Activated CD4-positive, alpha-beta T cell treated with anti-CD3 and anti-CD28 coated beads, Interleukin-10, Interleukin-2, amounts not matched to agents 100 ng/mL and 50 ng/mL, durations not matched to agents 16 hours and 8 hours (primary cell): ENCODE results near the gene MT1HL1.
A peak's percentile ranks its signal among the peaks of the same experiment; 100 is the strongest.
"Not testable (repeated sequence)": the region's sequence is repeated elsewhere in the genome, so short reads cannot be mapped to it uniquely, and the experiment has no call there.

Experiments used
- DNase-seq: peaks from one replicate; pipeline ENCODE4 v3.0.0-alpha.2; 2020

MT1HL1 gene

DNA sequence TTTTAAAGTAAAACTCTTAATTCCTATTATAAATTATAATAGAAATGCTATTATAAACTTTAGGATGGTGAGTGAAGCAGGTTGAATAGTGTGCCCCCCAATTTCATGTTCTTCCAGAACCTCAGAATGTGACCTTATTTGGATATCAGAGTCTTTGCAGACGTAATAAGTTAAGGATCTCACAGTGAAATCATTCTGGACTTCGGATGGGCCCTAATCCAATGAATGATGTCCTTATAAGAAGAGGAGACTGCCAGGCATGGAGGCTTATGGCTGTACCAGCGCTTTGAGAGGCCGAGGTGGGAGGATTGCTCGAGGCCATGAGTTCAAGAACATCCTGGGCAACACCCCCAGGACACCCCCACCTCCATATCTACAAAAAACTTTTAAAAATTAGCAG lies 9.4 kb upstream of the MT1HL1 start:
- DNase-seq = no peak

DNA sequence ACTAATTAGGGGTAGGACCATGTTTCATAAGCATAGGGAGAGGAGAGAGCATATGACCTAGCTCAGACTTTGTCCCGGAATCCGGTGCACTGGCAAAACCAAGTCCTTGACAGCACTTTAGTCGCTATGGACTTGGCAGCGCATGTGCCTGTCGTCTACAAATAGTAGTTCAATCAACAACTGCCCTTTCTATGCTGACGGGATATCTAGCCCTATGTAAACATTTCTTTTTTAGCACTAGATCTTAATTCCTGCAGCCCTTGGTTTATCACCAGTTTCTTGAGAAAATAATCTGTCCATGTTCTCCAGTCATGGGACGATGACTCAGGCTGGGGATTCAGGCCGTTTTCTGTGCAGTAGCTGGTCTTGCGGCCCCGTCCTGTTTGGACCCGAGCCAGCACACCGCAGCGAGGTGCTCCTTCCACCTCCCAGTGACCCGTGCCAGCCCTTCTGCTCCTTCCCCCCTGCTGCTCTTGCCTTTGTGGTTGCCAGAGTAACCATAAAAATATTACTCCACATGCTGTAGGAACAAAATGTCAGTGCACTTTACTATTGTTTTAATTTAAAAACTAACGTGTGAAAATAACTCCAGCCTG lies 8.6 kb upstream of the MT1HL1 start:
- no peak for DNase-seq

- DNase-seq = no peak
These were observed 8.1 kb upstream of the MT1HL1 start for GRCh38 chr1:237012361-237012760.

DNA sequence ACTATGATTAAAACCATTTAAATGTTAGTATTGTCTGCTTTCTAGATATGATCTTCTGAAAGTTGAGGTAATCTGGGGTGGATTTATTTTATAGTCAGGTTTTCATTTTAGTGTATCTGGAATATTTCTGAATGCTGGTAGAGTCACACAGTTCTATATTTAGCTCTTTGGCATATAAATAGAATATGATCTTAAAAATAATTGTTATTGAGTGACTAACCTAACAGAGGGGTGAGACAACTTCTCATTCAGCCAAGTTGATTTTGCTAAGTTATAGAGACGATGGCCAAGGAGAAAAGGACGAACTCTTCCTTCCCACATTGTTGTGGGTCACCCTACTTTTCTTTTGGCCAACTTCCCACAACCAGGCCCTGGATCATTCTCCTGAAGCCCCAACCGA lies 7.2 kb upstream of the MT1HL1 start:
- DNase-seq = no peak

GRCh38 chr1:237009611-237010010 lies 5.4 kb upstream of the MT1HL1 start:
- DNase-seq = no peak

GRCh38 chr1:237007147-237007881 lies 3.1 kb upstream of the MT1HL1 start:
- DNase-seq = no peak

DNA sequence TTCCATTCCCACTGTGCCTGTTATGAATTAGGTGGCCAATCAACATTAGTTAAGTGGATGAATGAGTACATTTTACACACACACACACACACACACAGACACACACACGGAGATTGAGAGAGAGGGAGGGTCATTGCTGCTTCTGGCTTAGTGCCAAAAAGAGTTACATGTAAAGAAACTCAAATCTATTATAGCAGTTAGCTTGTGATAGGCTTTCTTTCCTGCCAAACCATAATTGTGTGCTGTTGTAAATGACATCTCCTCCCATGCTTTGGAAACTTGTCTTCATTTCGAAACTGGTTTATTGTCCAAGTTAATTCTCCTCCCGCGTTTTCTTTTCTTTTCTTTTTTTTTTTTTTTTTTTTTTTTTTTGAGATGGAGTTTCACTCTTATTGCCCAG lies 1.4 kb upstream of the MT1HL1 start:
- no peak for DNase-seq

- DNase-seq = no peak
These were observed 725 bp downstream of the MT1HL1 start for GRCh38 chr1:237003516-237003915.

- DNase-seq = no peak
These were observed 4.0 kb downstream of the MT1HL1 start for GRCh38 chr1:237000191-237000590.

GRCh38 chr1:236998546-236998945 lies 5.7 kb downstream of the MT1HL1 start:
- no peak for DNase-seq

GRCh38 chr1:236997882-236998281 lies 6.4 kb downstream of the MT1HL1 start:
- DNase-seq = no peak

DNA sequence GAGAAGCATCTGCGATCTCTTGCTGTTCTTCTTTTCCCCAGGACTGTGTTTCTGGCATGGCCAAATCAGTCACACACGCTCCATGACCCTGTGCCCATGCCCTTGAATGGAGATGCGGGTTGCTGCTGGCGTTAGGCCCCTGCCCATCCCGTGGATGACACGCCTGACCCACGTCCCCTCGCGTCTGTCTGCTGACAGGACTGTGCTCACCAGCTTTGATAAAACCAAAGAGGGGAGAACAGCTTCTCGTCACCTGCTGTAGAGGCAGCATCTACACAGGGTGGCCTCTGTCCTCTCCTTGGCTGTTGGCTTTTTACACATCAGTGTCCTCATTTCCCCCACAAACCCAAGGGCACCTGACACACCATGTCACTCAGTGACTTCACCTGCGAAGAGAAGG lies 6.9 kb downstream of the MT1HL1 start:
- DNase-seq = no peak

DNA sequence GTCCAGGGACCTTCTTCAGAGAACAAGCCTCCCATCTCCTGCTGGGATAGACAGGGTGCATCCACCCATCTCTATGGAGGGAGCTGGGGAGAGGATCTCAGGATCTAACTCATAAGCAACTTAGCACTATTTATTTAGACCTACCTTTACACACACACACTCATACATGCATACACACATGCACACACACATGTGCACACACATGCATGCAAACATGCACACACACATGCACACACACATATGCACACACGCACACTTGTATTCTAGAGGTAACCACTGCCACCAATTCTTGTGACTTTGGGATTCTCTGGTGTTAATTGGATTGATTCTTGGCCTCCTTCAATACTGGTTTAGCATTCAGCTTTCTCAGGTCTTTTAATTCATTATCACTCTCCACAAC lies 9.8 kb downstream of the MT1HL1 start:
- DNase-seq = no peak

DNA sequence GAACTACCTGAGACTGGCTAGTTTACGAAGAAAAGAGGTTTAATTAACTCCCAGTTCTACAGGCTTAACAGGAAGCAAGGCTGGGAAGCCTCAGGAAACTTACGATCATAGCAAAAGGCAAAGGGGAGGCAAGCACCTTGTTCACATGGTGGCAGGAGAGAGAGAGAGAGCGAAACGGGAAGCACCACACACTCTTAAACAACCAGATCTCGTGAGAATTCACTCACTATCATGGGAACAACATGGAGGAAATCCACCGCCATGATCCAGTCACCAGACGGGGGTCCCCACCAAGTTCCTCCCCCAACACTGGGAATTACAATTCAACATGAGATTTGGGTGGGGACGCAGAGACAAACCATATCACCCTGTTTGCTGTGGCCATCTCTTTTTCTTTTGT lies 11.8 kb downstream of the MT1HL1 start:
- no peak for DNase-seq

DNA sequence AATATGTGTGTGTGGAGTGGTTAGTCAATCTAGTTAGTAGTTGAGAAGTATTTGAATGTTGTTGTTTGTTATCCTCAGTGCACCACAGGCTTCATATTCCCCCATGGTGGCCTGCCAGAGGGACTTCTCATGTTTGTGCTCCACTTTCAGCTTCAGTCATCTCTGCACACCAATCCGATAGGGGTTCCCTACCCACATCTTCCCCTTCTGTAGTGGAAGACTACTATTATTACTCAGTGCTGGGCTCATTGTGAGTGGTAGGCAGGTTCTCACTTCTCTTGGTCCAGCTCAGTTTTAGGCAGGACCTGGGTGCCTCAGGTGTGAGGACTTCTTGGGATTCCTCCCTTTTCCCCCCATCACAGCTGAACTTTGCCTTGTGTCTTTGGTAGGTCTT lies 14.2 kb downstream of the MT1HL1 start:
- DNase-seq = peak; percentile 10

GRCh38 chr1:236989290-236990051 lies 14.8 kb downstream of the MT1HL1 start:
- no peak for DNase-seq

- DNase-seq = no peak
These were observed 20.4 kb downstream of the MT1HL1 start for GRCh38 chr1:236983818-236984217.

DNA sequence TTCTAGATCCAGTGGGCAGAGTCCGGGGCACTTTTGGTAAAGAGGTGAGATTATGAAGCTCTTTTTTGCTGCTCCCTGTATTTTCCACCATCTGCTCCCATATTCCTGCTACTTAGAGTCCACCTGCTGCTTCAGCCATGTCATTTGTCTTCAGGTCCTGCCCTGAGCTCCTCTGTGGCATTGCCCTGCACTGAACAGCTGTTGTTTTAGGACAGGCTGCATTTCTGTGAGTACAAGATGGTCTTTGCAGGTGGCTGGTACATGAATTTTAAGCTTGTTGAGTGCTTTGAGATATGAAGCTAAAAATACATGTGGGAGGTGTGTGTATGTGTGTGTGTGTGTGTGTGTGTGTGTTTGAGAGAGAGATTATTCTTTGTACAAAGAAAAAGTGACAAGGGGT lies 21.9 kb downstream of the MT1HL1 start:
- DNase-seq = no peak

DNA sequence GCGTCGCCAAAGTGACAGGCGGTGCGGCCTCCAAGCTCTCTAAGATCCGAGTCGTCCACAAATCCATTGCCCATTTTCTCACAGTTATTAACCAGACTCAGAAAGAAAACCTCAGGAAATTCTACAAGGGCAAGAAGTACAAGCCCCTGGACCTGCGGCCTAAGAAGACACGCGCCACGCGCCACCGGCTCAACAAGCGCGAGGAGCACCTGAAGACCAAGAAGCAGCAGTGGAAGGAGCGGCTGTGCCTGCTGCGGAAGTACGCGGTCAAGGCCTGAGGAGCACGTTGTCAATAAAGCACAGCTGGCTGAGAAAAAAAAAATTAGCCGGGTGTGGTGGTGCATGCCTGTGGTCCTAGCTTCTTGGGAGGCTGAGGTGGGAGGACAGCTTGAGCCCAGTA lies 22.8 kb downstream of the MT1HL1 start:
- DNase-seq = not testable (repeated sequence)

DNA sequence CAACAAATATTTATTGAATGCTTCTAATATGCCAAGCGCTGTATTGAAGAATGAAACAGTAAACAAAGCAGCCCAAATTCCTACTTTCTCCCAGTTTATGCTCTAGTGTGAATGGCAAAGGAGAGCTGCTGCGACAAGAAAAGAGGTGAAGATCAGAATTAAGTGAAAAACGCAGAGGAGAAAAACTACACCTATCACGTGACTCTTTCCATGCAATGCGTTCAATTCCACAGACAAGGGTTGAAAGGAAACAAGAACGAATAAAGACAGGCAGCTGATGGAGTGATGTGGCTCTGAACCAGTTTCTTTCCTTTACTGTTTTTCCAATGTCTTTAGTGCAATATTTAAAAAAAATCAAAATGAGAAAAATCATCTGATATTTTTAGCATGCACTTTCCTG lies 23.6 kb downstream of the MT1HL1 start:
- DNase-seq = no peak

DNA sequence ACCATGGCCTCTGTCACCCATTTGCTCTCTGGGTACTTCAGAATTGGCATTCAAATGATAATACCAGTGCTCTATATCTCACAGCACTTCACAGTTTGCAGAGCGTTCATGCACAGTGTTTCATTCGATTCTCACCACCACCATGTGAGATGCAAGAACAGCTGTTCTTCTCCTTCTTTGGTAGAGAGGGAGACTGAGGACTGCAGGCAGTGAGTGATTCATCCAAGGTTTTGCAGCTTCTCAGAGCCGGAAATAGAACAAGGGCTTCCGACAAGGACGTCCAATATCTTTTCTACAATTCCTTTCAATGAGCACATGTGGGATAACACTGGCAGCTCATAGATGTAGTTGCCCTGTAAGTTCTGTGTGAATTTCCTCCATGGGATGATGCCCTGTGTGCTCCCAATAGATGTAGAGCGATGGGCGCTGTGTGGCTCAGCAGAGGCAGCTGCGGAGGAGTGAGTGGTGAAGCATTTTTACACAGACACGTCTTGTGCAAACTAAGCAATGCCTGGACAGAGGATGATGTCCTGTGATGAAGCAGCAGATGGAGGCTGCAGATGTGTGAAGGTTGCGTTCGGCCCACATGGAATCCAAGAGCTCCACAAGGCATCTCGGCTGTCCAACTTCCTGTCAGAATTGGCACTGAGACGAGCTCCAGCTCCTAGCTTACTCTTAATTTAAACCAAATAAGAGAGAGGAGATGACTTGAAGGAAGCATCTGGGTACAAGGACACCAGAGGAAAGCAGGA lies 24.9 kb downstream of the MT1HL1 start:
- no peak for DNase-seq

GRCh38 chr1:236978740-236979139 lies 25.5 kb downstream of the MT1HL1 start:
- no peak for DNase-seq

GRCh38 chr1:236975461-236975860 lies 28.8 kb downstream of the MT1HL1 start:
- DNase-seq = no peak
